ENCODE data around the gene PRKCZ.

The PRKCZ gene

GRCh38 chr1:2181752-2182151, 131.5 kb downstream of the PRKCZ start:
- DNase-seq = no peak

GRCh38 chr1:2182376-2182775, 132.2 kb downstream of the PRKCZ start:
- no peak for DNase-seq

GRCh38 chr1:2183937-2184334, 133.7 kb downstream of the PRKCZ start:
- DNase-seq = no peak

DNA sequence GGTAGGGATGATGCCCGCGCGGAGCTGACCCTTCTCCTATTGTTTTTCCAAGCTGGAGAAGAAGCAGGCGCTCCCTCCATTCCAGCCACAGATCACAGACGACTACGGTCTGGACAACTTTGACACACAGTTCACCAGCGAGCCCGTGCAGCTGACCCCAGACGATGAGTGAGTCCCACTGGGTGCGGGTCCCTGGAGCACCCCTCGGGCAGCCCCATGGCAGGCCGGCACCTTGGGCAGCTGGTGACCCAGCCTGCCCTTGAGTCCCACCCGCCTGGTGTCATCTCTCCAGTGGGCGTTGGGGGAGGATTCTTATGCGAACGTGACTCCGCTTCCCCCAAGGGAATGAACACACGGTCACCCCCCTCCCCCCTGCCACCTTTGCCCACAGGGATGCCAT, 134.3 kb downstream of the PRKCZ start:
- no peak for DNase-seq

GRCh38 chr1:2184934-2185333, 134.7 kb downstream of the PRKCZ start:
- no peak for DNase-seq

DNA sequence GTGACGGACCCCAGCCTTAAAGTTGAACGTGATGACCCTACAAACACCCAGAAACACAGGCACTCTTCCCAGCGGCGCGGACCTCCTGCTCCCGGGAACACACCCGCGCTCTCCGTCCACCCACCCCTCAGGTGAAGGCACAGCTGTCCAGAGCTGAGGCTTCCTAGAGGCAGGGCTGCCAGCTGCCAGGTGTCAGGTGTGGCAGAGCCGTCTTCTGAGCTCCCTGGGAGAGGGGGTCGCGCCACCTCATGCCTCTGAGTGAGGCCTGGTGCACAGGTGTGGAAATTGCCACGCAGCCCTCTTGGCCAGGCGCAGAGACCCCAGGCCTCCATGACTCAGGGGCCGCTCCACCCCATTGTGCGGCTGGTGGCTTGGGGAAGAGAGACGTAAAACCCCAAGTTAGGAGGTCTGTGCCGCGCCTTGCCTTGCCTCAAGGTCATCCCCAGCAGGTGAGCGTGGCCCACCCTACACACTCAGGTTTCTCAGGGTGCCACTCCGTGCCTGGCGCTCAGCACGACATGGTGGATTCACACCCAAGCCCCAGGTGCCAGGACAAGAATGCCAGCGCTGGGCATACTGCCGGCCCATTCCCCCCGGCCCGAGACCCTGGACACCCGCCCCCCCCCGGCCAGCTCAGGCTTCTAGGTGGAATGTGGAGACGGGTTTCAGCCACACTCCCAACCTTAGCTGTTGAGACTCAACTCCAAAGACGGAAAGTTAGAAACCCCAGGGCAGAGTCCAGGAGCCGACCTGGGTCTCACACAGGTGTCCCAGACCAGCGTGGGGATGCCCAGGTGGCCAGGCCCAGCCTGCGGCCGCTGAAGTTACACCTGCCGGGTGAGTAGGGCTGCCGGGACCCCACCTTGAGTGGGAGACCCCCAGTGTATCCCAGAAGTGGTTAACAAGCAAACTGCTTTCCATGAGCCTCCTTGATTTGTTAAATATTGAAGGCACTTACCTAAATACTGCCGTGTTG, 136.0 kb downstream of the PRKCZ start:
- DNase-seq = no peak

DNA sequence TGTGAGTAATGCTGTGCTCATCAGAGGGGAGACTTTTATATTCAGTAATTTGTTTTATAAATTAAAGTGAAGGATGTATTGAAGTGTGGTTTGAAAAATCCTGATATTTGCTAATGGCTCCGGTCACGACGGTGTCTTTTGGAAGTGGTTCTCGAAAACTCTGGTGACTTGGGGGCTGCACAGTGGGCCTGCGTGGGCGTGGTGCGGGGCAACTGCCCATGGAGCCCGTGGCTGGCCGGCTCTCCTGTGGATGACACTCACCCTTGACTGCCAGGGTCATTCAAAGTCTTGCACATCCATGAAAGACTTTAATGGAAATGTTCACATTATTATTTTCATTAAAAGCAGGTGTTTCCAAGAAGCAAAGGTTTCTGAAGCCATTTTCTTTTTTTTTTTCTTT, 136.7 kb downstream of the PRKCZ start:
- no peak for DNase-seq

- DNase-seq = no peak
Observed at GRCh38 chr1:2187619-2188018, 137.4 kb downstream of the PRKCZ start.

DNA sequence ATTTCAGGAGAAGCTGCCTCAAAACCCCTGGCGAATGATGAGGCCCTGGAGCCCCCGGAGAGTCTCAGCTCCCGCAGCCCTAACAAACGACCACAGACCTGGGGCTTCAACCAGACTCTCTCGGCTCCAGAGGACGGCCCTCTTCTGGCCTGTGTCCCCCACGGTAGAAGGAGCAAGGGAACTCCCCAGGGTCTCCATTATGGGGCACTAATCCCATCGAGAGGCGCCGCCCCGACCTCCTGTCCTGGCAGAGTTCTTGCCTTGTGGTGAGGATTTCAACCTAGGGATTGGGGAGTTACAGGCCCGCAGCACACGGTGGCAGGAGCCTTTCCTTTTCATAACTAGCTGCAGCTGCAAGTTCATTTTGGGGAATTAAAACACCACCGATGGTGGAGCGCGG, 138.1 kb downstream of the PRKCZ start:
- no peak for DNase-seq

- peak; percentile 77 to 88 for DNase-seq
Observed at GRCh38 chr1:2189459-2190425, 139.5 kb downstream of the PRKCZ start.

GRCh38 chr1:2190491-2190976, 140.3 kb downstream of the PRKCZ start:
- DNase-seq = no peak

DNA sequence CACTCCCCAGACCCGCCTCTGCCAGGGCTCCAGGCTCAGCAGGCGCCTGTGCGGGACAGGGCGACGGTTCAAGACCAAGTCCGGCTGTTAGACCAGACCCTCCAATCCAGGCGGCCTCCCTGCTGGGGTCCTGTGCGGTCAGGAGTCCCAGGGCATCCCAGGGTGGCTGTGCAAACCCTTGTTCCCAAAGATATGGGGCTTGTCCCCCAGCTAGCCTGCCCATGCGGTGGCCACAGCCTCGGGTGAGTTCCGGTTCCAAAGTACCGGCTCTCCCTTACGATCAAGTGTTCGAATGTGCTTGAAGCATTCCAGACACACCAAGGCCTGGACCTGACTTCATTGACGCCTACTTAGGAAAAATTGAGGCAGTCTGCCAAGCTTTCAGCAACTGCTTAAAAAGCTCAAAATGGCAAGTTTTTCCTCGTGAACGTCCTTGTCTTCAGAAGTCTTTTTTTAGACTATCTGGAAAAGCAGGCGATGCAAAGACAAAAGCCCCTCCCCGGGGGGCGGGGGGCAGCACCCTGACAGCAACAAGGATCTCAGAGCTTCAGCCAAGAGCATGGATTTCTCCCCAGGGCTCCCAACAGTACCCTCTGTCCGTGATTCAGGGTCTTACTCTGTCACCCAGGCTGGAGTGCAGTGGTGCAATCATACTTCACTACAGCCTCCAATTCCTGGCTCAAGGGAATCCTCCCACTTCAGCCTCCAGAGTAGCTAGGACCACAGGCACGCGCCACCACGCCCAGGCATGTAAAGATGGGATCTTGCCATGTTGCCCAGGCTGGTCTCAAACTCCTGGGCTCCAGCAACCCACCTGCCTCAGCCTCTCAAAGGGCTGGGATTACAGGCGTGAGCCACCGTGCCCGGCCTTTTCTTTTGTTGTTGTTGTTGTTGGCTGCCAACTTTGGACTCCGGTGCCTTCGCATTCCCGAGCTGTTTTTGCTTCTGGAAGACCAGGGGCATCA, 142.1 kb downstream of the PRKCZ start:
- DNase-seq = no peak

GRCh38 chr1:2193514-2194281, 143.5 kb downstream of the PRKCZ start:
- DNase-seq = no peak

DNA sequence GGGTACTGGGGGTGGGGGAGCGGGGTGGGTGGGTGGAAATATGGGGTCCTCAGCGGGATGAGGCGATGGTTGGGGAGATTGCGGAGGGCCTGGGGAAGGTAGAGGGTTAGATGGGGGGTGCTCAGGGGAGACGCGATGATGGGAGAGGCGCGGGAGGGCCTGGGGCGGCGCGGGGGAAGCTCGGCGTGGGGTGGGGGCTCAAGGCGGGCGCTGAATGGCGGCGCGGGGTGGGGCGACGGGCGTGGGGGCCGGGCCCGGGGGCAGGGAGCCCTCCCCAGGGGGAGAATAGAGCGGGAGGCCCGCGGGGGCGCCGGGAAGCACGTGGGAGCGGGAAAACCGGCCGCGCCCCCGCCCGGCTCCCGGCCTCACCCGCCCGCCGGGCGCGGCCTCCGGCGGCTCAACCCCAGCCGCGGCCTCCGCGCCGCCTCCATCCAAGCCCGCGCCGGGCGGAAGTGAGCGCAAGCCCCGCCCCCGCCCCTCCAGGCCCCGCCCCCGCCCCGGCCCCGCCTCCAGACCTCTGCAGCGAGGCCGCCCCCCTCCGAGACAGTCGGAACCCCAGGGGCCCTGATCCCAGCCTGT, 144.2 kb downstream of the PRKCZ start, which contains the start of gene FAAP20:
Gene FAAP20, minus strand, starts transcription at position 454 of the 579 bp plus-strand sequence. Its CDS starts 23 bp downstream, at position 431.
- no peak for DNase-seq

- DNase-seq = peak; percentile 41 to 81
Observed at GRCh38 chr1:2194898-2195673, 144.9 kb downstream of the PRKCZ start.

- DNase-seq = no peak
Observed at GRCh38 chr1:2195785-2196184, 145.6 kb downstream of the PRKCZ start.

DNA sequence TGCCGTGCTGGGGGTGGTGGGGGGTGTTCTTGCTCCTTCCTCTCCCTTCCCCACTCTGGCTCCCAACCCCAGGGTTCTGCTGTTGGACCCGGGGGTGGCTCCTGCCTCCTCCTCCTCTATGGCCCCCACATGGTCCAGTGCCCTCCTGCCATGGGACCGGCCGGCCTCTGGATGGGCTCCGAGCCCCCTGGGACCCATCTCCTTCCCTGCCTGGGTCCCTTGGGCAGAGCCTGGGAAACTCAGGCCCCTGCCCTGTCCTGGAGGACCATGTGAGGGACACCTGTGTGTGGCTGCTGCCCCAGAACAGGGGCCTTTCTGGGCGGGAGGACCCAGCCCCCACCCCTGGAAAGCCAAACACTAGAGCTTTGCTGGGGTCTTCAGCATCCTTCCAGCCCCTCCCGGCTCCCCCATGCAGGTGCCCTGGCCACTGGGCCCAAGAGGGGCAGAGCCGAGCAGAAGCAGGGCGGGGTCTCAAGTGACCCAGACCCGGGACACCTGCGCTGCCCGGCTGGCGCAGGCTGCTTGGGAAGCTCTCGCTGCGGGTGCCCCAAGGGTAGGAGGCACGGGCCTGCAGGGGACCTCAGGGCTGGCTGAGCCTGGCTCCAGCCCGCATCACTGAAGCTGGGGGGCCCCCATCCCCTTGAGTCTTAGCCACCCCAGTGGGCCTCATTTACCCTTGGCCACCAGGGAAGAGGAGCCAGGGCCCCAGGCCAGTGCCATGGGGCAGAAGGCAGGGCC, 146.9 kb downstream of the PRKCZ start:
- no peak for DNase-seq

DNA sequence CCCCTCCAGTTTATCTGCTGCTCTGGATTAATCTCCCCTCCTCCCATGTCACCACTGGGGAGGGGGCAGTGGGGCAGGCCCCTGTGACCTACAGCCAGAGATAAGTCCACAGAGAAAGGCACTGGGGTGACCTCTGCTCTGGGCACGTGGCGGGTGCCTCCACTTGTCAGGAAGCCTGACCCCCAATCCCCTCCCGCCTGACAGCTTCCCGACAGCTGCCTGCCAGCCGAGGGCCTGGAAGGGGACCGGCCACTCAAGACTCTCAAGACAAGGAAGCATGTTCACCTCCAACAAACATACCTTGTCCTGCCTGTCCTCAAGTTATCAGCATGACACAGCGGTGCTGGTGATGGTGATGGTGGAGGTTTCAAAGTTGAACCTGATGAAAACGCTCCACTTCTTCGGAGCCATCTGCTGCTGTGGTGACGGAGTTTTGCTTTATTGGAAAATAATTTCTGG, 147.5 kb downstream of the PRKCZ start:
- no peak for DNase-seq

DNA sequence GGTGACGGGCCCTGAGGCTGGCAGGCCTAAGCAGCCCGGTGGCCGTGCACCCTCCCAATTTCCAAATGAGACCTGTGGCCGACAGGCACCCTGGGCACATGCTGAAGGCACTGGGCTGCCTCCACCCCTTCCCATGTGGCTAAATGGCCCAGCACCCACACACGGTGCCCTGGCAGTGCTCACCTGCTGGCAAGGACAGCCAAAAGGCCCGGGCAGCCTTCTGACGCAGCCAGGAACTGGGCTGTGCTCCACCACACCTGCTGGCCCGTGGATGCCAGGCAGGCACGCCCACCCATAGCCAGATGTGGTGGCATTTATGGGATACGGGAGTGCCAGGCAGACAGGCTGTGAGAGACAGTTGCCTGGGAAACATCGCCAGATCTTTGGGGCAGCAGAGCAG, 148.4 kb downstream of the PRKCZ start:
- DNase-seq = no peak
